Activated CD4-positive, alpha-beta T cell treated with anti-CD3 and anti-CD28 coated beads for 4 hours (primary cell): ENCODE measurements around the gene SLC34A3.

ENCODE experiments used
- DNase-seq, 2 donors: peaks; one replicate each; pipeline ENCODE4 v3.0.0-alpha.2; 2020

The SLC34A3 gene

DNA sequence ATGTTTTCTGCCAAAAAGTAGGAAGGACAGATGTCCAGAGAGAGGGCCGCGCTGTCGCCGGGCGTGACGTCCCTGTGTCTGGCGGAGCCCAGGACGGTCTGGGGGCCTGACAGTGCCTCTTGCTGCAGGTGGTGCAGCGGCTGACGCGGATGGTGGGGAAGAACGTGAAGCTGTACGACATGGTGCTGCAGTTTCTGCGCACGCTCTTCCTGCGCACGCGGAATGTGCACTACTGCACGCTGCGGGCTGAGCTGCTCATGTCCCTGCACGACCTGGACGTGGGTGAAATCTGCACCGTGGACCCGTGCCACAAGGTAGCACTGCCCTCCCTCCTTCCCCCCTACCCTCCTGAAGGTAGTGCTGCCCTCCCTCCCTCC lies 32.2 kb downstream of the SLC34A3 start:
- DNase-seq, result no peak

DNA sequence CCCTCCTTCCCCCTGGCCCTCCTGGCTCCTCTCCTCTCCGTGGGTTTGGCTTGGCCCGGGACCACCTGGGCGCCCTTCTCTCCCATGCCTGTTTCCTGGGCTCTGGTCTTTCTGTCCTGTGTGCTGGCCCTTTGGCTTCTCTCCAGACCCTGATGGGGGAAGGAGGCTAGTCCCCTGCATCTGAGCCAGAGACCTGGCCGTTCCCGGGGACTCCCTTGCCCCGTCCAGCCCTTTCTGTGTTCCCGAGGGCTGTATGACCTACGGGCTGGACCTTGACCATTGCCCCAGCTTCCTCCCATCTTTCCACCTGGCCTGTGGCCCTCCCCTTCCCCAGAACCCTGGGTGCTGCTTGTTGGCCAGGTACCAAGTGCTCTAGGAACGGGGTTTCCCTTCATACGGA lies 32.8 kb downstream of the SLC34A3 start:
- DNase-seq, result no peak

DNA sequence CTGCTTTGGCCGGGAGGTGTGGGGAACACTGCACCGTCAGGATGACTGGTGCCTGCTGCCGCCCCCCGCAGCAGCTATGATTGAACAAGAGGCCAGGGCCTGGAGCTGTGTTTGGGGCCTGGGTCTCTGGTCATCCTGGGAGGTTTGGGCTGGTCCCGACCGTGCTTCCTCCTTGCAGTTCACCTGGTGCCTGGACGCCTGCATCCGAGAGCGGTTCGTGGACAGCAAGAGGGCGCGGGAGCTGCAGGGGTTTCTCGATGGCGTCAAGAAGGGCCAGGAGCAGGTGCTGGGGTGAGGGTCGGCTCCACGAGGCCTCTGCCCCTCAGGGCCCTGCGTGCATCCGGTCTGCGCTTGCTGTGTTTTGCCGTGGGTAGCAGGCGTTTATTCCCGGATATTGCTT lies 33.4 kb downstream of the SLC34A3 start:
- DNase-seq, result no peak

DNA sequence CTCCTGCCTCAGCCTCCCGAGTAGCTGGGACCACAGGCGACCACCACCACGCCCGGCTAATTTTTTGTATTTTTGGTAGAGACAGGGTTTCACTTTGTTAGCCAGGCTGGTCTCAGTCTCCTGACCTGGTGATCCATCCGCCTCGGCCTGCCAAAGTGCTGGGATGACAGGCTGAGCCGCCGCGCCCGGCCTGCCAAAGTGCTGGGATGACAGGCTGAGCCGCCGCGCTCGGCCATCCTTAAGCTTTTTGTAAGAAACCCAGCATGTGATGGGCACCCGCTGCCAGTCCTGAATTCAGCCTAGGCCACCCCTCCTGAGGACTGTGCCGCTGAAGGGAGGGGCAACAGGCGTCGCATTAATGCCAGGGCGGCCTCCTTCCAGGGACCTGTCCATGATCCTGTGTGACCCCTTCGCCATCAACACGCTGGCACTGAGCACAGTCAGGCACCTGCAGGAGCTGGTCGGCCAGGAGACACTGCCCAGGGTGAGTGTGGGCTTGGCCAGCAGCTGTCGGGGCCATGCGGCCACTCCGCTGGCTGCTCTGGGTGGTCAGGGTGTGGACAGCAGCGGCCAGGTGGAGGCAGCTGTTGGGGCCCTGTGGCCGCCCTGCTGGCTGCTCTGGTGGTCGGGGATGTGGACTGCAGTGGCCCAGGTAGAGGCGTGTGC lies 34.9 kb downstream of the SLC34A3 start:
- no peak for DNase-seq

DNA sequence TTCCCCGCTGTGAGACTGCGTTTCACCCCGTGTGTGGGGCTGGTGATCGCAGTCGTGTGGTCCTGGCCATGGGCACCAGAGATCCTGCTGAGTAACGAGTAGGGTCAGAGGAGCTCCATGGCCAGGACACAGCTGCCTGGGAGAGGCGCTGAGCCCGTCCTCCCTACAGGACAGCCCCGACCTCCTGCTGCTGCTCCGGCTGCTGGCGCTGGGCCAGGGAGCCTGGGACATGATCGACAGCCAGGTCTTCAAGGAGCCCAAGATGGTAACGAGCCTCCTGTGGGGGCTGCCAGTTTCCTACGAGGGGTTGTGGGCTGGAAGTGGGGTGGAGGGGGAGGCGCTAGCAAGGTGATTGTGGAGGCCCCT lies 35.4 kb downstream of the SLC34A3 start:
- no peak for DNase-seq

DNA sequence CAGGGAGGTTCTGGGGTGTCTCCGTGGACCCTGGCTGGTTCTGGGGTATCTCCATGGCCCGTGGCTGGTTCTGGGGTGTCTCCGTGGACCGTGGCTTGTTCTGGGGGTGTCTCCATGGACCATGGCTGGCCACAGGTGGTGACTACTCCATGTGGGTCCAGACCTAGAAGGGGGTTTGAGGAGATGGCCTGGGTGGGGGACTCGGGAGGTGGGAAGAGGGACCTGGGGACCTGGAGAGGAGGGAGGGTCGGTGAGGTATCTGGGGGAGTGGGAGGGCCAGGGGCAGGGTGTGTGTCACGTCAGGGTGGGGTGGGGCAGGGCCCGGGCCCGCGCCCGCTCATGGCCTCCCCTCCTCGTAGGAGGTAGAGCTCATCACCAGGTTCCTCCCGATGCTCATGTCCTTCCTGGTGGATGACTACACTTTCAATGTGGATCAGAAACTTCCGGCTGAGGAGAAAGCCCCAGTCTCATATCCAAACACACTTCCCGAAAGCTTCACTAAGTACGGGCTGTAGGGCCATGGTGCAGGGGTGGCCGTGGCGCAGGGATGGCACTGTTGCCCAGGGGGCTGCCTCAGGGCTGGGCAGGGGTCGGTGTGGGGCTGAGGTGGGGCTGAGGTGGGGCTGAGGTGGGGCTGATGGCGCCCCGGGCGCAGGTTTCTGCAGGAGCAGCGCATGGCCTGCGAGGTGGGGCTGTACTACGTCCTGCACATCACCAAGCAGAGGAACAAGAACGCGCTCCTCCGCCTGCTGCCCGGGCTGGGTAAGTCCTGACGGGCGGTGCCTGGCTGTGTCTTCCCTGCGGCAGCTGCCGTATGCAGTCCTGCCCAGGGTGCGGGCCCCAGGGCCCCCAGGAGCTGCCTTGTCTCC lies 36.1 kb downstream of the SLC34A3 start:
- DNase-seq, result no peak

DNA sequence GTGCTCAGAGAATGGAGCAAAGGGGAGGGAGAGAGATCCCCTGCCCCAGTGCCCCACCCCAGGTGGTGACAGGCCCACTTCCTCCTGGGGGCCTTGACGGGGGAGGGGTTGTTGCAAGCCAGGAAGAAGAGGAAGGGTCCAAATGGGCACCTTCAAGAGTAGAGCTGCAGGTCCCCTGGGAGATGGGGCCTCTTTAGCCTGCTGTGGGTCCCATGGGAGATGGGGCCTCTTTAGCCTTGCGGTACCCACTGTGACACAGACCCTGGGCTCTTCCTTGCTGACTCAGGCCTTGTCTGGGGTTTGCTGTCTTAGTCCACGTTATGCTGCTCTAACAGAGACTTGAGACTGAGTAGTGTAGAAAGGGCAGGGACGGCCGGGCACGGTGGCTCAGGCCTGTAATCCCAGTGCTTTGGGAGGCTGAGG lies 37.2 kb downstream of the SLC34A3 start:
- no peak for DNase-seq

DNA sequence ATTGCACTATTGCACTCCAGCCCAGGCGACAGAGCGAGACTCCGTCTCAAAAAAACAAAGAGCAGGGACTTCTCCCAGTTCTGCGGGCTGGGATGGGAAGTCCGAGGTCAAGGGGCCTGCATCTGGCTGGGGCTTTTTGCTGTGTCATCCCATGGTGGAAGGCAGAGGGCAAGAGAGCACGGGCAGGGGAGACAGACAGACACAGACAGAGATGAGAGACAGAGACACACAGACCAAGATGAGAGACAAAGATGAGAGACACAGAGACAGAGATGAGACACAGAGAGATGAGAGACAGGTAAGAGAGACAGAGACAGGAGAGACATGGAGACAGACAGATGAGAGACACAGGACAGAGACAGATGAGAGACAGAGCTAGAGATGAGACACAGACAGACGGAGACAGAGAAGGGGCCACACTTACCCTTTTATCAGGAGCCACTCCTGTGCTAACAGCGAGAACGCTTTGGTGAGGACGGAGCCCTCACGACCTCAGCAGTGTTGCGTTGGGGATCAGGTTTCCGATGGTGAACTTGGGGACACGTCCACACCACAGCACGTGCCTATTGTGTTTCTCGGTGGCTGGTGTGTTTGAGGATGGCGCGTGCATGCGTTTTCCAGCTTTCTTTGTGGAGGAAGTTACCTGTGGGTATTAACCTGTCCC lies 38.0 kb downstream of the SLC34A3 start:
- DNase-seq, result no peak

DNA sequence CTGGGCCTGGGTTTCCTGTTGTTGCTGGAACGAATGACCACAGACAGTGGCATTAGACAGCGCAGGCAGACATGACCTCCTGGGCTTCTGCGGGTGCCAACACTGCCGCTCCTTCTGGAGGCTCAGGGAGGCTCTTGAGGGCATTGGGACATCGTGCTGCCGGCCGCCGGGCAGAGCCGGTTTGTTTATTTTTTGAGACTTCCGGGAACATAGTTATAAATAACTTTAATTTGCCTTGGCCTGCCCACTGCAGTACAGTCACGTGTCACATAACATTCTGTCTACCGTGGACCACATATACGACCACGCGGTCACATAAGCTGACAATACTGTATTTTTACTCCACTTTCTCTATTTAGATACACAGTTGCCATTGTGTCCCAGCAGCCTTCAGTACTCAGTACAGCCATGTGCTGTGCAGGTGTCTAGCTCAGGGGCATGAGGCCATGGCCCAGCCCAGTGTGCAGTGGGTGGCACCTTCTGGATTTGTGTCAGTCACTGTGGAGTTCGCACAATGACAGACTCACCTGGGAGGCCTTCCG lies 38.6 kb downstream of the SLC34A3 start:
- DNase-seq, result no peak

DNA sequence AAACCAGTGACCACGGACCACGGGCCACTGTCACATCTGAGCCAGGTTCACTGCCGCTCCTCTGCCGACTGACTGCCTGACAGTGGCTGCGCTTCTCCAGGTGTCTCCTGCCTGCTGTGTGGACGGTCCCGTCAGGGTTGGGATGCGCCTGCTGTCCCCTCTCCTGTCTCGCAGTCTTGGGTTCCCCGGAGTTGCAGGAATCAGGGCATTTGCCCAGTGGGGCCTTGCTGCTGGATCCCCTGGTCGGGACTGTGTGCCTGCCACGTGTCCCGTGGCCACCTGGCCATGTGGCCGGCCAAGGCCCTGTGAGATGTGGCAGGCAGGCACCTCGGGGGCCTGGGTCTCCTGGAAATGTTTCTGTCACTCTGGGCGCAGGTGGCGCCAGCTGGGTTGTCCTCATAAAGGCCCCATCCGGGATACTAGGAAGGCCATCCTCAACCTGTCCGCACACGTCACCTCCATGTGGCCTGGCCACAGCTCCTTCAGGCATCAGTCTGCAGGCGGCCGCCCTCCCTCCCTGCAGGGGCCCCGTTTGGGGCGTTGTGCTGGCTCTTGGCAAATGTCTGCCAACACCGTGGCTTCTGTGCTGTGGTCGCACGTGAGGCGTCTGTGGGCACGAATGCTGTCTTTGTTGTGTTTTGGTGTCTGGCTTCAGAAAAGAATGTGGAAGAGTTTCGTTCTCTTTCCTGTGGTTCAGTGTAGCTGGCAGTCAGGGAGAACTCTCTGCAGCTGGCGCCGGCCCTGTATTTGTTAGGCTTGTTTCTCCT lies 40.4 kb downstream of the SLC34A3 start:
- no peak for DNase-seq

DNA sequence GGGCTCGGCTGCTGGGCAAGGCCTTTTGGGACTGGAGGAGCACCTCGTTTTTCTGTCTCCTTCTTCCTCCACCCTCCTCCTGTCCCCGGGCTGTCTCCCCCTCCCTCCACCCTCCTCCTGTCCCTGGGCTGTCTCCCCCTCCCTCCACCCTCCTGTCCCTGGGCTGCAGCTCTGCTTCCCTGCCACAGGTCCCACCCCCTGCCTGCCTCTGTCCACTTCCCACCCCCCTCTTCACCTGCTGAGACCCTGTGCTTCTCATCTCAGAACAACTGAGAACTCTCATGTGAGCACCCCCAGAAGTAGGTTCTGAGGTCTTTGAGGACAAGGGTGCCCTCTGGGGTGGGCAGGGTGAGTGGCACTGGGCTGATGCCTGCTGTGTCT lies 41.0 kb downstream of the SLC34A3 start:
- DNase-seq, result no peak

DNA sequence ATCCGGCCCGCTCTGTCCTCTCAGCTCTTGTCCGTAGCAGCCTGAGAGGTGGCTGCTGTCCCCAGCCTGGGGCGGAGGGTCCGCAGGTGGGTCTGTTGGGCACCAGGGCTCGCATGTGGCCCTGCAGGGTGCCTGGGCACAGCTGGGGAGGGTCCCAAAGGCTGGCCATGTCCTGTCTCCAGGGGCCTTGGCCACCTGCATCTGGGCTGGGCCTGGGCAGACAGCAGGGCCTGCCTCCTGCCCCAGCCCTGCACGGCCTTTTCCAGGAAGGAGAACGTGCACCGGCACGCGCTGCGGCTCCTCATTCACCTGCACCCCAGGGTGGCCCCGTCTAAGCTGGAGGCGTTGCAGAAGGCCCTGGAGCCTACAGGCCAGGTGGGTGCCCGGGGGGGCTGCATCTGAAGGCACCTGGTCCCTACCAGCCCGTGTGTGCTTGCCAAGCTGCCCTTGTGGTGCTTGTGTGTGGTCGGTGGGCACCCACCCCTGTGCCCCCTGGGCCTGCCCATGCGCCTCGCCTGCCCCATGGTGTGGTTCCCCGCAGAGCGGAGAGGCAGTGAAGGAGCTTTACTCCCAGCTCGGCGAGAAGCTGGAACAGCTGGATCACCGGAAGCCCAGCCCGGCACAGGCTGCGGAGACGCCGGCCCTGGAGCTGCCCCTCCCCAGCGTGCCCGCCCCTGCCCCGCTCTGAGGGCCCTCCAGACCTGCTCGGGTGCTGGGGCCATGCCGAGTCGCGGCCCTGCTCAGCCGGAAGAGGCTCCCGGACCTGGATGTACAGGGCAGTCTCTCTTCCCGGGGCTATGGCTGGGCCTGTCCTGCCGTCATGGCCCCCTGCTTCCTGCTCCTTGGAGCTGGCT lies 41.8 kb downstream of the SLC34A3 start:
- no peak for DNase-seq

DNA sequence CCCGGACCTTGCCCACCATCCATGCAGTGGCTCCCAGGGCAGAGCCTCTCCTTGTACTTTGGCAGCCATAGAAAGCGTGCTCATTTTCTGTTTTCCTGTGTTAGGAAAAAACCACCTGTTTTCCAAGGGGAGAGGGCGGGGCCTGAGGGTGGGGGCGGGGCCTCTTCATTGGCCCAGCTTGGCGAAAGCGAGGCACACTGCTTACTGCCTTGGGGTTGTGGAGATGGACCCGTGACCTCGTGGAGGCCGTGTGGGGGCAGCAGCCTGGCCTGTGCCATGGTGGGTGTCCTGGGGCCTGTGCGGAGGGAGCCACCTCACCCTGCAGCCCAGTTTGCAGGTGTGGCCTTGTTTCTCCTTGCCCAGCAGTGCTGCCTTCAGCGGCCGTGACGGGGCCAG lies 42.4 kb downstream of the SLC34A3 start:
- DNase-seq, result no peak

DNA sequence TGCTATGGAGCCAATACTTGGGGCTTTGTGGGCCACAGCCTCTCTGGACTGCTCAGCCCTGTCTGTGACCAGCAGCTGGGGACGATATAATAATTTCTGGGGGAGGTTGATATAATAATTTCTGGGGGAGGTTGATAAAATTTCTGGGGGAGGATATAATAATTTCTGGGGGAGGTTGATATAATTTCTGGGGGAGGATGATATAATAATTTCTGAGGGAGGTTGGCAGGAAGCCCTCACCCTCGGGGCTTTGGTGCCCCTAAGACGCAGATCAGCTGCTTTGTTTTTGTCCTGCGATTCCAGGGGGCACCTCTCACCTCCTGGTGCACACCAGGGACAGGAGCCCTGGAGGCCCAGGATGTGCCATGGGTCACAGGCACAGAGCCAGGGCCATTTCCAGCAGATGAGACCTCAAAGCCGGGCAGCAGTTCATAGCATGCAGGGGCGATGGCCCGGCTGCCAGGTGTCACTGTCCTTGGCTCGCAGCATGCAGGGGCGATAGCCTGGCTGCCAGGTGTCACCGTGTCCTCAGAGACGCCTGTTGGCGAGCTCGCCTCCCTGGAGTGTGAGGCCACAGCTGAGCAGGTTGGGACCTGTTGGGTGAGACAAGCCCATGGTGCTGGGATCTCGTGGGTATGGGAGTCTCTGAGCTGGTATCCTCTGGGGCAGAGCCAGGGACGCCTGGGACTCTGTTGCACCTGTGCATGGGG lies 43.1 kb downstream of the SLC34A3 start:
- DNase-seq, result no peak

DNA sequence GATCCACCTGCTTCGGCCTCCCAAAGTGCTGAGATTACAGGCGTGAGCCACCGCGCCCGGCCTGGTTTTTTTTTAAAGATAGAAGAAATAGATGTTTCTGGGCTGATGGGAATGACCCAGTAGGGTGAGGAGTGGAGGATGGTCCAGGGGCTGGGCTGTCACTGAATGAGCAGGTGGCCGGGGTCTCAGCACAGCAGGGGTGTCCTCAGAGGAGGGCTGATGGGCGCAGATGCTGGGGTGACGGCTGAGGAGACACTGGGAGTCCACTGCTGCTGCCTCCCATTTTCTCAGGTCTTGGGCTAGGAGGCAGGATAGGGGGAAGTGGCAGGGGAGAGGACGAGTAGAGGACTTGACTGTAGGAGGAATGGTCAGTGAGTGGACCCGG lies 44.5 kb downstream of the SLC34A3 start:
- DNase-seq, result no peak

DNA sequence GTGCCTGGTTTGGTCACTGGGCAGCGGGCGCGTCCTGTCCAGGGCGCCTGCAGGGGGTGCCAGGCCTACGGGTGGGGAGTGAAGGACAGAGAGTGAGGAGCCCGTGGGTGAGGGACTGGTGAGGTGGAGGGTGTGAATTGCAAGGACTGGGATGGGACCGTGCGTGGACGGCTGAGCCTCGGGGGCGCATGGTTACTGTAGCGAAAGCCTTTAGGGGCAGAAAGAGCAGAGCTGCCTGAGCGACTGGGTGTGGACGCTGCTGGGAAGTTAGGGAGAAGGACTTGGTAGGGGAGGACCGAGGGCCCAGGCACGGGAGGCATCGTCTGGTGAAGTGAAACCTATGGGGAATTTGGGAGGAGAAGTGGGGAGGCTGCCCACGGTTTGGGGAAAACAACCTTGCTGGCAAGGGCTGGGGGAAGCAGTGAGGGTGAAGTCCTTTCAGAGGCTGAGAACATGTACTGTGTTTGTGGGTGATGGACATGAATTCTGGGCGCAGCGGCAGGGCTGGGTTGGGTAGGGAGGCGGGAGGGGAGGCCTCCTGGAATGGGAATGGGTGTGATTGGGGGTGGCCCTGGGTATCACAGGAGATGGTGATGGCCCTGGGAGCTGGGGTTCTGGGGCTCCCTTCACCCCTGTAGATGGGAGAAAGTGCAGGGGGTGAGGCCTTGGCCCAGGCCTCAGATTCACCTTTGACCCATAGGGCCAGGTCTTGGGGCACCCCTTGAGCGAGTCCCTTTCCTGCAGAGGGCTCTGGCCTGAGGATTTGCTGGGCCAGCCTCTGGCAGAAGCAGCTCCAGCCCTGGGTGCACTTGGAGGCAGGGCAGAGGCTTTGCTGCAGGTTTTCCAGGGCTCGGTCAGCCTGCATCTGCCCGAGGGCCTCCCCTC lies 45.1 kb downstream of the SLC34A3 start:
- DNase-seq, result no peak

DNA sequence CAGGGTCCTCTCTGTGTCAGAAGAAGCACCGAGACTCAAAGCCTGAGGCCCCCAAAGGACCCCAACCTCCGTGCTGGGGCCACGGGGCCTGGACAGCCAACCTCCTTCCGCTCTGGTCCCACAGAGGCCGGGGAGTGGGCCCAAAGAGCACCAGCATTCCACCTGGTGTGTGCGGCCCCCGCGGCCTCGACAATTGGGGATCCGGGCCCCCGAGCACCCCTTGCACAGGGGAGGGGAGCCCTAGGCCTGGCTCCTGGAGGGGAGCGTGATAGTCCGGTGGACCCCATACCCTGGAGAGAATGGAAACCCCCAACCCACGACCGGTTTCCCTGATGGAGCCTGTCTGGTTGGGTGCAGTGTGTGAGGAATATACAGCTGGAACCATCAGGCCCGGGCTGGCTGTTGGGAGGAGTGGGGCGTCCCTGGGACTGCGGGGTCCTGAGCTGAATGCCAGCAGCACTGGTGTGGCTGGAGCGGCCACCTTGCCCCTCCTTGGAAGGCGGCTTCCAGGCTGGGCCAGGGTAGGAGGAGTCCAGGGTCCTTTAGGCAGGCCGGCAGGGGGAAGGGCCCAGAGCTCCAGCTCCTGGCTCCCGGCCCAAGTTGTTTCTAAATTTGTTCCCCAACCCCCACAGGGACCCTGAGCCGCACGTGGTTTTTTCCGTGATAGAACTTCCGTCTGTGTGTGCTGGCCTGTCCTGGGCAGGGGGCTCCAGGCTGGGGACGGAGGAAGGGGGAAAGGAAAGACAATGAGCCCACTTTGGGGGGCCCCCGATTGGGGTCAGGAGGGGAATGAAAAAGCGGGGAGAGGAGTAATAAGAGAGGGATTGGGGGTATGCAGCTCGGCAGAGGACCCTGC lies 46.0 kb downstream of the SLC34A3 start:
- DNase-seq, result no peak

DNA sequence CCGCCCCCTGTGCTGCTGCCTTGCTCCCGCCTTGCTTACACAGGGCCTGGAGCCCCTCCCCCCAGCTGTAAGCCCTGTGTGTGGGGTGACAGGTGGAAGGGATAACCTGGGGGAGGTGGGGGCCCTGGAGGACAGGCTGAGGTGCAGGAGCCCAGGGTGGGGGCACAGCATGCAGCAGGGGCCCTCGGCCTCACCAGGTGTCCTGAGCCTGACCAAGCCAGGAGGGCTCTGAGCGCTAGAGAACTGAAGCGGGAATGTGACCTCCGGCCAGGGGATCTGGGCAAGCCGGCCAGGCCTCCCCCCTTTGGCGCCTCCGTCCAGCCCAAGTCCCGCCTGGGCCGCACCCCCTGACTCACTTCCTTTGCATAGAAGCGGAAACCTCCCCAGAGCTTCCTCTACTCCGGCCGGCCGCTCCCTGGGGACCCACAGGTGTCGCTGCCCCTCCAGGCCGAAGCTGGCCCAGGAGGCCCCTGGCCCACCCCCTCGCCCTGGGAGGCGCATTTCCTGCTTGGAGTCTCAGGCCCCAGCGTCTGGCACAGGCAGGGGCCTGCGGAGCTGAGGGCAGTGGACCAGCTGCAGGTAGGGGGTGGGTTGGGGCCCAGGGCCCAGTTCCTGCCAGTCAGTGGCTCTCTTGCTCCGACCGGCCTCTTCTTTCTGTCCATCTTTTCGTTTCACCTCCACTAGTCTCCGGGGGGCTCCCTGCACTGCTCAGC lies 46.8 kb downstream of the SLC34A3 start, which contains the start of gene TOR4A:
Gene TOR4A (plus strand): TSS at position 398 of the 713 bp plus-strand sequence. CDS start 964 bp downstream, outside the sequence.
- no peak for DNase-seq
